Body of pancreas (tissue), 4 donors: ENCODE results near the gene LFNG. TPM values are rescaled to one million over a fixed set of nuclear protein-coding genes. Genes with fewer than 3 reads are reported as not detected.

Experiments
- ATAC-seq: fragments of 150-250 bp; one replicate; pipeline ENCODE4 v1.9.1; 2016
- DNase-seq, 4 donors: peaks; one replicate each; pipeline ENCODE4 v3.0.0-alpha.2; 2019
- H3K27ac ChIP-seq, 4 donors: fragments of 200-600 bp; sonication (generic); 1 replicate in 3 of 4; 2 replicates in 1 of 4; pipeline versions ENCODE4 v1.5.1 to v1.6.1; 2016 to 2019; ENCODE audit warnings: mild to moderate bottlenecking in 1 of 4, mixed read lengths in 1 of 4, moderate library complexity in 1 of 4
- H3K27me3 ChIP-seq, 2 donors: fragments of 200-600 bp; sonication (generic); one replicate each; pipeline ENCODE4 v1.6.0; 2016; ENCODE audit warnings: mild to moderate bottlenecking in 1 of 2
- H3K36me3 ChIP-seq, 2 donors: fragments of 200-600 bp; sonication (generic); replicated peaks in 1 of 2; 2 replicates each; pipeline ENCODE4 v1.5.1; 2016; ENCODE audit warnings: low read depth in 2 of 2; ENCODE audit not compliant: insufficient read depth in 1 of 2
- H3K4me1 ChIP-seq: fragments of 200-600 bp; sonication (generic); one replicate; pipeline ENCODE4 v1.6.0; 2016
- H3K4me3 ChIP-seq, 2 donors: fragments of 200-600 bp; sonication (generic); 1 replicate in 1 of 2; 2 replicates in 1 of 2; pipeline ENCODE4 v1.5.1; 2016 to 2019
- H3K9me3 ChIP-seq, 3 donors: fragments of 200-600 bp; sonication (generic); 1 replicate in 2 of 3; 2 replicates in 1 of 3; pipeline ENCODE4 v1.5.1; 2016
- POLR2A ChIP-seq, 3 donors: fragments of 450-650 bp; IDR thresholded peaks; one replicate each; pipeline ENCODE4 v1.6.1; 2016; ENCODE audit warnings: antibody characterized with exemption in 3 of 3, mild to moderate bottlenecking in 2 of 3
- WGBS, 2 donors: methylation state at CpG; one replicate each; pipeline ENCODE4 v1.1.5; 2017; 5-methylcytosine and 5-hydroxymethylcytosine counted together
- intact Hi-C: fragments of 100-400 bp; cut with DNase I; formaldehyde crosslinking; loops from one replicate; pipeline ENCODE4 v1.15.1; 2023
- total RNA-seq, 2 donors: library from RNA; depleted of rRNA; stranded (reverse); fragments of >200 nt; gene quantifications; one replicate each; pipeline ENCODE4 v1.1.0, GENCODE V29; 2016
- TF ChIP-seq, protein P1 (sequence below), 7 experiments: fragments of 450-650 bp in 4 of 7; fragments of 200-600 bp in 3 of 7; sonication (generic) in 3 of 7; IDR thresholded peaks; one replicate each; pipeline ENCODE4 v1.5.1; 2016 to 2019; ENCODE audit warnings: antibody characterized with exemption in 7 of 7

The LFNG gene
- total RNA-seq, 2 donors from 2014 or later, result 47.8 to 142 TPM

DNA sequence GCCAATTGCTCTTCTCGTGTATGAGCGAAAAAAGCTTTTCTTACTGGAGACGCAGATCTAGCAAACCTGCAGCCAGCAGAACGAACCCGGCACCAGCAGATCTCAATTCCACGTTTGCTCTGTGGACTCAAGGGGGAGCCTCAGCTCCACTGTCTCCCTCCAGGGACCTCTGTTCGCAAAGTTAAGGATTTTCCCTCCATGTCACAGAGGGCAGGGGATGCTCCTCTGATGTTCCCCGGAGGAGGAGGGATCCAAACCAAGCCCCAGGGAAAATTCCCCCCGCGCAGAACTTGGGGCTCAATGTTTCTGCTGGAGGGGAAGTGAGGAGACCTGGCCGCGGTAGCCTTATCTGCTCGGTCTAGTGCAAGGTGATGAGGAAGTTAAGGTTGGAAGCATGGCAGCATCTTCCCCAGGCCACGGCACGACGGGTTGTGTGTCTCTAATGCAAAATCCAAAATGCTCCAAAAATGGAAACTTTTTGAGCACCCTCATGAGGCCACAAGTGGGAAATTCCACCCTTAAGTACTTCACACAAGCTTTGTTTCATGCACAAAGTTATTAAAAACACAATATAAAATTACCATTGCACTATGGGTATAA, 48.2 kb downstream of the LFNG start:
- Histone ChIP-seq H3K27ac (no peak overlapping the region), H3K4me3 (no peak overlapping the region), H3K36me3 (no peaks in the 10 kb centered on the region), H3K27me3 (no peaks in the 10 kb centered on the region), H3K4me1 (peaks cover 10% of the 10 kb centered on the region), H3K9me3 (no peaks in the 10 kb centered on the region)
- intact Hi-C loops, result no loop called here
- no peak for DNase-seq
- ATAC-seq, result no peak
- TF ChIP-seq POLR2A (IDR thresholded peaks at IDR 0.05), result no peak
- TF ChIP-seq, protein P1, sequence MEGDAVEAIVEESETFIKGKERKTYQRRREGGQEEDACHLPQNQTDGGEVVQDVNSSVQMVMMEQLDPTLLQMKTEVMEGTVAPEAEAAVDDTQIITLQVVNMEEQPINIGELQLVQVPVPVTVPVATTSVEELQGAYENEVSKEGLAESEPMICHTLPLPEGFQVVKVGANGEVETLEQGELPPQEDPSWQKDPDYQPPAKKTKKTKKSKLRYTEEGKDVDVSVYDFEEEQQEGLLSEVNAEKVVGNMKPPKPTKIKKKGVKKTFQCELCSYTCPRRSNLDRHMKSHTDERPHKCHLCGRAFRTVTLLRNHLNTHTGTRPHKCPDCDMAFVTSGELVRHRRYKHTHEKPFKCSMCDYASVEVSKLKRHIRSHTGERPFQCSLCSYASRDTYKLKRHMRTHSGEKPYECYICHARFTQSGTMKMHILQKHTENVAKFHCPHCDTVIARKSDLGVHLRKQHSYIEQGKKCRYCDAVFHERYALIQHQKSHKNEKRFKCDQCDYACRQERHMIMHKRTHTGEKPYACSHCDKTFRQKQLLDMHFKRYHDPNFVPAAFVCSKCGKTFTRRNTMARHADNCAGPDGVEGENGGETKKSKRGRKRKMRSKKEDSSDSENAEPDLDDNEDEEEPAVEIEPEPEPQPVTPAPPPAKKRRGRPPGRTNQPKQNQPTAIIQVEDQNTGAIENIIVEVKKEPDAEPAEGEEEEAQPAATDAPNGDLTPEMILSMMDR (IDR thresholded peaks at IDR 0.05), result peak in 2 of 7 experiments; percentile 10 to 15
- WGBS, 2 donors, result 49 to 77% methylated on average over 14 to 16 of the region's 16 CpGs

DNA sequence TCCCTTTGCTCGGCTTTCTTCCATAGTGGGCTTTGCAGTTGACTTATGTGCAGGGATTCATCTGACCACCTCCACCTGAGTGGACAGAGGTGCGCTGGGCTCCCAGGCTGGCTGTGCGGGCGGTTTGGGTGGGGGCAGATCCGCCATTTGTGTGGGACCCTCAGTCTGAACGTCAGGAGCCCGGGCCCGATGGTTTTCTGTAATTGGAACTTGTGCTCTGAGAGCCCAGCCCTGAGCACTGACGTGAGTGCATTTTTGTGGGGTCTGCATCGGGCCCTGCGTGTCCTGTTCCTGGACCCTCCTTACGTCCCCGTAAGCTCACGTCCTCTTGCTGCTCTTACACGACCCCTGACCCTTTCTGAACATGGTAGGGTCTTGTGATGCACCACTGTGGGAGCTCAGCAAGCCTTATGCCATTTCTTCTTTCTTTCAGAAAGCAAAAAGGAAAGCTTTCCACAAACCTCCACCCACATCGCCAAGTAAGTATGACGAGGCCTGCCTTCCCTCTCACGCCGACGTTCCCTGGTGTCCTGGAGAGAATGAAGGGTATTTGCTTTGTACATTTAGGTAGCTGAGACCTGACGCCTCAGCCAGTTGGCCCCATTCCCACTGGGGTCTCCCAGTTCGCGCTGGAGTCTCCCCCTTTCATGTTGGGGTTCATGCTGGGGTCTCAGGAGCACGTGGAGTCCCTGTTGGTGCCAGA, 49.1 kb downstream of the LFNG start:
- TF ChIP-seq POLR2A (IDR thresholded peaks at IDR 0.05), result no peak
- TF ChIP-seq, protein P1 (IDR thresholded peaks at IDR 0.05), result no peak
- Histone ChIP-seq H3K4me3 (no peak overlapping the region), H3K36me3 (no peaks in the 10 kb centered on the region), H3K4me1 (peaks cover 10% of the 10 kb centered on the region), H3K9me3 (no peaks in the 10 kb centered on the region), H3K27me3 (no peaks in the 10 kb centered on the region), H3K27ac (no peak overlapping the region)
- DNase-seq (no peak), ATAC-seq (no peak)
- 87 to 89% methylated on average over 15 to 23 of the region's 24 CpGs for WGBS, 2 donors
- intact Hi-C loops, result no loop called here

DNA sequence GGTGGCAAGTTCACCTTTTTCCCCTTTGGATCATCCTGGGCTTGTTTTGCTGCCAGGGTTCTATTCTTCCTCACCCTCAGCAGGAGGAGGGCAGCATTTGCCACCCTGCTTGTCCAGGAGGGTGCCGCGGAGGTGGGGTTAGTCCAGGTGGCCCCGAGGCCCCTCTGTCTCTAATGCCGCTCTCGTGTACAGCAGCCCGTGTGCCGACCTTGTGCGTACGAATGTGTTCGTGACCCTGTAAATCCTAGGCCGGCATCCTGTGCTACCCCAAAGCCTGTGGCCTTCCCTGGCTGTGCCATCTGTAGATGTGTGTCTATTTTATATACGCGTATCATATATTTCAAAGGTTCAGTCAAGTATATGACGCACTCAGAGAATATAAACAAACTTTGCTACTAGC, 49.8 kb downstream of the LFNG start:
- WGBS, 2 donors, result 97 to 99% methylated on average over 13 to 14 of the region's 14 CpGs
- Histone ChIP-seq H3K36me3 (no peaks in the 10 kb centered on the region), H3K27me3 (no peaks in the 10 kb centered on the region), H3K27ac (no peak overlapping the region), H3K9me3 (no peaks in the 10 kb centered on the region), H3K4me3 (no peak overlapping the region), H3K4me1 (peaks cover 10% of the 10 kb centered on the region)
- ATAC-seq (no peak), DNase-seq (no peak)
- TF ChIP-seq, protein P1 (IDR thresholded peaks at IDR 0.05), result no peak
- no peak for TF ChIP-seq POLR2A (IDR thresholded peaks at IDR 0.05)
- intact Hi-C loops, result no loop called here

DNA sequence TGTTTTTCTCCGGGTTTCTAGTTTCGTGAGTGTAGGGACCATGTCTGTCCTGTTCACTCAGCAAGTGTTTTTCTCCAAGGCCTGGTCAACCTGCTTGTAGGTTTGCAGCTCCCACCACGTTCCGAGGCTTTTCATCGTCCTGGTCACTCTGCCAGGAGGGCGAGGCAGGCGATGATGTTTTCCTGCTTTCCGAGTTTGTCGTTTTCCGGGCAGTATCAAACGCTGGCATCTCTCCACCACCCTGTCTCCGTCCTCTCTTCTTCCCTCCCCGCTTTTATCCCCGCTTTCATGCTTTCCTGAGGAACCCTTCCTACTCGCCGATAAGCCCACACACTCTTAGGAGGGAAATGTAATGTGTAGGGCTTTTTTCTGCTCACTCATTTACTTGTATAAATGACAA, 50.4 kb downstream of the LFNG start:
- no peaks in the 10 kb centered on the region for H3K9me3 ChIP-seq

More for the DNA sequence above, 50.4 kb downstream of the LFNG start:
- Histone ChIP-seq H3K27ac (no peak overlapping the region), H3K4me3 (no peak overlapping the region), H3K4me1 (peaks cover 10% of the 10 kb centered on the region), H3K36me3 (no peaks in the 10 kb centered on the region), H3K27me3 (no peaks in the 10 kb centered on the region)
- ATAC-seq (no peak), DNase-seq (no peak)
- TF ChIP-seq POLR2A (IDR thresholded peaks at IDR 0.05), result no peak
- TF ChIP-seq, protein P1 (IDR thresholded peaks at IDR 0.05), result no peak
- intact Hi-C loops, result no loop called here
- 82 to 89% methylated on average over 16 of the region's 16 CpGs for WGBS, 2 donors
